ENCODE data around the gene LEKR1. TPM values are rescaled to one million over a fixed set of nuclear protein-coding genes. Genes with fewer than 3 reads are reported as not detected.

The LEKR1 gene
- total RNA-seq, 2 experiments from 2014 or later = 0.37 to 0.53 TPM

- Mint-ChIP-seq H3K4me1 (peaks cover 69% of the 10 kb centered on the region), H3K27me3 (peaks cover 1% of the 10 kb centered on the region), H3K9me3 (ENCODE audit: low read depth) (no peaks in the 10 kb centered on the region), H3K27ac (no peak overlapping the region), H3K4me3 (no peak overlapping the region), H3K36me3 (ENCODE audit: low read depth) (peaks cover 3% of the 10 kb centered on the region)
- ChIA-PET POLR2A (interaction anchor here (0.6 to 3.8 kb wide), 3 partner anchors 19 to 186 kb away, joined by 3 to 35 read pairs (median 3); no protein-coding TSS in a partner anchor), CTCF (interaction anchor here (0.7 to 11.4 kb wide), 8 partner anchors 15 to 533 kb away, joined by 3 to 93 read pairs (median 6); partner anchors contain the start of genes SSR3 and TIPARP)
- DNase-seq (no peak), ATAC-seq (no peak)
- intact Hi-C loops (cut with DNase I, micrococcal nuclease) = loop anchor here in 1 of 2 experiments (10.0 kb wide), 2 partner anchors 563 to 1233 kb away; partner anchors contain the start of gene SLC33A1
Measured at GRCh38 chr3:157087373-157087772, 261.2 kb downstream of the LEKR1 start.

GRCh38 chr3:157087780-157088600 is 261.8 kb downstream of the LEKR1 start:
- peaks cover 3% of the 10 kb centered on the region for H3K36me3 Mint-ChIP-seq (ENCODE audit: low read depth)
- H3K4me3 Mint-ChIP-seq = peak overlapping the region; percentile 72
- DNase-seq (peak; percentile 26), ATAC-seq (no peak)
- peak overlapping the region; percentile 97 for H3K27ac Mint-ChIP-seq
- CTCF ChIA-PET = interaction anchor here (0.6 to 11.4 kb wide), 12 partner anchors 10 to 414 kb away, joined by 3 to 93 read pairs (median 4); partner anchors contain the start of gene TIPARP
- H3K9me3 Mint-ChIP-seq (ENCODE audit: low read depth) = no peaks in the 10 kb centered on the region
- H3K27me3 Mint-ChIP-seq = peaks cover 1% of the 10 kb centered on the region
- POLR2A ChIA-PET = interaction anchor here (0.6 to 3.8 kb wide), 10 partner anchors 18 to 533 kb away, joined by 3 to 35 read pairs (median 4); partner anchors contain the start of genes SSR3 and TIPARP
- intact Hi-C loops (cut with DNase I, micrococcal nuclease) = loop anchor here (1.0 to 10.0 kb wide), 8 partner anchors 15 to 1233 kb away; partner anchors contain the start of genes SLC33A1 (in 1 of the 2) and TIPARP (in 1 of the 2)
- H3K4me1 Mint-ChIP-seq = peaks cover 69% of the 10 kb centered on the region

GRCh38 chr3:157088601-157089454 is 262.7 kb downstream of the LEKR1 start:
- peak; percentile 97 for DNase-seq
- POLR2A ChIA-PET = interaction anchor here (0.6 to 3.8 kb wide), 12 partner anchors 11 to 534 kb away, joined by 3 to 35 read pairs (median 4); partner anchors contain the start of genes SSR3 and TIPARP
- Mint-ChIP-seq H3K36me3 (ENCODE audit: low read depth) (peaks cover 3% of the 10 kb centered on the region), H3K4me3 (peak overlapping the region; percentile 72), H3K9me3 (ENCODE audit: low read depth) (no peaks in the 10 kb centered on the region), H3K27me3 (peaks cover 1% of the 10 kb centered on the region), H3K4me1 (peaks cover 71% of the 10 kb centered on the region), H3K27ac (peak overlapping the region; percentile 97)
- CTCF ChIA-PET = interaction anchor here (0.6 to 11.4 kb wide), 15 partner anchors 8 to 707 kb away, joined by 3 to 93 read pairs (median 4); no protein-coding TSS in a partner anchor
- peak; percentile 79 for ATAC-seq
- intact Hi-C loops (cut with DNase I, micrococcal nuclease) = loop anchor here (1.0 to 10.0 kb wide), 15 partner anchors 14 to 1234 kb away; partner anchors contain the start of genes SSR3 (in 2 of the 2), TIPARP (in 2 of the 2) and SLC33A1 (in 1 of the 2)

- no peaks in the 10 kb centered on the region for H3K9me3 Mint-ChIP-seq (ENCODE audit: low read depth)
- peak overlapping the region; percentile 72 for H3K4me3 Mint-ChIP-seq
Measured at GRCh38 chr3:157089455-157090221, 263.5 kb downstream of the LEKR1 start.

GRCh38 chr3:157091083-157091833 is 265.1 kb downstream of the LEKR1 start:
- peaks cover 3% of the 10 kb centered on the region for H3K36me3 Mint-ChIP-seq (ENCODE audit: low read depth)
- peak overlapping the region; percentile 2 for H3K4me3 Mint-ChIP-seq
- no peak for ATAC-seq
- intact Hi-C loops (cut with DNase I, micrococcal nuclease) = loop anchor here in 1 of 2 experiments (5.0 kb wide), 1 partner anchor 489 kb away; no protein-coding TSS in a partner anchor
- H3K27me3 Mint-ChIP-seq = peaks cover 1% of the 10 kb centered on the region
- ChIA-PET CTCF (interaction anchor here (0.6 to 11.4 kb wide), 11 partner anchors 9 to 1285 kb away, joined by 3 to 93 read pairs (median 3); partner anchors contain the start of genes C3orf33 and TIPARP), POLR2A (interaction anchor here (0.7 kb wide), 1 partner anchor 111 kb away, joined by 3 read pairs; no protein-coding TSS in a partner anchor)
- peaks cover 68% of the 10 kb centered on the region for H3K4me1 Mint-ChIP-seq
- no peaks in the 10 kb centered on the region for H3K9me3 Mint-ChIP-seq (ENCODE audit: low read depth)
- DNase-seq = no peak
- H3K27ac Mint-ChIP-seq = peak overlapping the region; percentile 97

More at GRCh38 chr3:157089455-157090221, 263.5 kb downstream of the LEKR1 start:
- peaks cover 74% of the 10 kb centered on the region for H3K4me1 Mint-ChIP-seq
- H3K36me3 Mint-ChIP-seq (ENCODE audit: low read depth) = peaks cover 3% of the 10 kb centered on the region
- DNase-seq (peak; percentile 64), ATAC-seq (peak; percentile 34)
- H3K27ac Mint-ChIP-seq = peak overlapping the region; percentile 97
- H3K27me3 Mint-ChIP-seq = peaks cover 1% of the 10 kb centered on the region
- CTCF ChIA-PET = interaction anchor here (0.7 to 11.4 kb wide), 11 partner anchors 9 to 708 kb away, joined by 3 to 93 read pairs (median 5); no protein-coding TSS in a partner anchor
- POLR2A ChIA-PET = interaction anchor here (0.6 to 3.8 kb wide), 10 partner anchors 10 to 535 kb away, joined by 3 to 35 read pairs (median 4); partner anchors contain the start of gene SSR3
- intact Hi-C loops (cut with DNase I, micrococcal nuclease) = loop anchor here (1.0 to 10.0 kb wide), 15 partner anchors 13 to 1235 kb away; partner anchors contain the start of genes SSR3 (in 2 of the 2), TIPARP (in 2 of the 2) and SLC33A1 (in 1 of the 2)

GRCh38 chr3:157092230-157092629 is 266.1 kb downstream of the LEKR1 start:
- no peak for ATAC-seq
- H3K36me3 Mint-ChIP-seq (ENCODE audit: low read depth) = peaks cover 3% of the 10 kb centered on the region
- no peaks in the 10 kb centered on the region for H3K9me3 Mint-ChIP-seq (ENCODE audit: low read depth)
- peaks cover 1% of the 10 kb centered on the region for H3K27me3 Mint-ChIP-seq
- peaks cover 59% of the 10 kb centered on the region for H3K4me1 Mint-ChIP-seq
- DNase-seq = no peak
- H3K4me3 Mint-ChIP-seq = no peak overlapping the region
- intact Hi-C loops (cut with DNase I, micrococcal nuclease) = loop anchor here in 1 of 2 experiments (5.0 kb wide), 1 partner anchor 490 kb away; no protein-coding TSS in a partner anchor
- CTCF ChIA-PET = interaction anchor here (0.8 to 11.4 kb wide), 5 partner anchors 11 to 45 kb away, joined by 3 to 93 read pairs (median 4); no protein-coding TSS in a partner anchor
- POLR2A ChIA-PET = interaction anchor here (0.7 kb wide), 1 partner anchor 110 kb away, joined by 3 read pairs; no protein-coding TSS in a partner anchor
- H3K27ac Mint-ChIP-seq = no peak overlapping the region

- Mint-ChIP-seq H3K27me3 (no peaks in the 10 kb centered on the region), H3K4me1 (peaks cover 53% of the 10 kb centered on the region), H3K36me3 (ENCODE audit: low read depth) (peaks cover 3% of the 10 kb centered on the region), H3K4me3 (peak overlapping the region; percentile 6), H3K27ac (peak overlapping the region; percentile 1), H3K9me3 (ENCODE audit: low read depth) (no peaks in the 10 kb centered on the region)
- ChIA-PET CTCF (interaction anchor here (0.8 to 11.4 kb wide), 5 partner anchors 15 to 44 kb away, joined by 3 to 93 read pairs (median 4); no protein-coding TSS in a partner anchor), POLR2A (no interaction called here)
- intact Hi-C loops (cut with DNase I, micrococcal nuclease) = loop anchor here in 1 of 2 experiments (5.0 kb wide), 1 partner anchor 491 kb away; no protein-coding TSS in a partner anchor
- ATAC-seq = peak; percentile 24
- DNase-seq = peak; percentile 62
Measured at GRCh38 chr3:157093096-157093495, 266.9 kb downstream of the LEKR1 start.

- CTCF ChIA-PET = interaction anchor here (1.0 to 11.4 kb wide), 7 partner anchors 9 to 43 kb away, joined by 3 to 93 read pairs (median 4); no protein-coding TSS in a partner anchor
- POLR2A ChIA-PET = interaction anchor here (0.7 kb wide), 2 partner anchors 28 to 1220 kb away, joined by 3 to 5 read pairs; no protein-coding TSS in a partner anchor
- Mint-ChIP-seq H3K4me1 (peaks cover 57% of the 10 kb centered on the region), H3K27ac (no peak overlapping the region), H3K27me3 (no peaks in the 10 kb centered on the region), H3K9me3 (ENCODE audit: low read depth) (no peaks in the 10 kb centered on the region), H3K4me3 (no peak overlapping the region), H3K36me3 (ENCODE audit: low read depth) (peaks cover 3% of the 10 kb centered on the region)
- DNase-seq (no peak), ATAC-seq (no peak)
- intact Hi-C loops (cut with DNase I, micrococcal nuclease) = loop anchor here in 1 of 2 experiments (5.0 kb wide), 1 partner anchor 492 kb away; no protein-coding TSS in a partner anchor
Measured at GRCh38 chr3:157094301-157094700, 268.1 kb downstream of the LEKR1 start.

Data from activated CD4-positive, alpha-beta T cell treated with anti-CD3 and anti-CD28 coated beads for 36 hours (primary cell).